GM19452 (cell line): ENCODE measurements around the gene RELN.

Experiments
- ATAC-seq: cut with Tn5 transposase; IDR thresholded peaks from one replicate; pipeline ENCODE4 v1.9.1; 2021; ENCODE audit not compliant: unreplicated experiment

RELN gene

DNA sequence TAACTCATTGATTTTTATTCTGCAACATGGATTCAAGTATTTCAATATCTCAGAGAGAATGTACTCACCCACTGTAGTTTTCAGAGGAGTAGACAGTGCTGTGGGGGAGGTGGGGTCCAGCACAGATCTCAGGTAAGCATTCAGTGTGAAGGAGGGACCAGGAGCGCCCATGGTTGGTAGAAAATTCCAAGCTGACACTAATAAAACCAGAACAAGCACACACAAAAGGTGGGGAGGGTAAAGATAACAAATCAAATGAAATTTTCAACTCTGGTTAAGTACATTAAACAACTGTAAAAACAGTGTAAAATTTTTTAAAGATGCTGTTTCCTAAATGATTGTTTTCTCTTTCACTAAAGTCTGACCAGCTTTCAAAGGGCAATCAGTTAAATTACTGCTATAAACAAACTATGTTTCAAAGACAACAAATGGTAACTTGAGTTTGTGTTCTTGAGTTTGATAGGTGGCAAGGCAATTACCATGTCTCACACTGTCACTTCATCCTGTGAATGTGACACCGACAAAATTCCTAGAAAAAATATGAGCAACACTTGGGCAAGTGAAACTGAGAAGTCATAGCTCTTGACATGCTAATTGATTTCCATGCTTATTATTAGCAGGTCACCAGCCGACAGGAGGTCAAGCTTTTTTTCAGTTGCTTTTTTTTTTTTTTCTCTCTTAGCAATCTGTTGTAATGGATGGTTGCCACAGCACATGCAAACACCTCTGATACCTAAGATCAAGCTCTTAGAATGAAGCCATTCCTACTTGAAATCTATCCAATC lies 337.7 kb downstream of the RELN start:
- ATAC-seq: no peak

DNA sequence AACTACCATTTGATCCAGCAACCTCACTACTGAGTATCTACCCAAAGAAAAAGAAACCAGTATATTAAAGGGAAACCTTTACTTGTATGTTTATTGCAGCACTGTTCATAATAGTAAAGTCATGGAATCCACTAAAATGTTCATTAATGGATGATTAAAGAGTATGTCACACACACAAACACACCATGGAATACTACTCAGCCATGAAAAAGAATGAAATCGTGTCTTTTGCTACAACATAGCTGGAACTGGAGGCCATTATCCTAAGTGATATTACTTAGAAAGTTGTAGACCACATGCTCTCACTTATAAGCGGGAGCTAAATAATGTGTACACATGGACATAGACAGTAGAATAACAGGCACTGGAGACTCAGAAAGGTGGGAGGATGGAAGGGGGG lies 340.4 kb downstream of the RELN start:
- no peak for ATAC-seq

DNA sequence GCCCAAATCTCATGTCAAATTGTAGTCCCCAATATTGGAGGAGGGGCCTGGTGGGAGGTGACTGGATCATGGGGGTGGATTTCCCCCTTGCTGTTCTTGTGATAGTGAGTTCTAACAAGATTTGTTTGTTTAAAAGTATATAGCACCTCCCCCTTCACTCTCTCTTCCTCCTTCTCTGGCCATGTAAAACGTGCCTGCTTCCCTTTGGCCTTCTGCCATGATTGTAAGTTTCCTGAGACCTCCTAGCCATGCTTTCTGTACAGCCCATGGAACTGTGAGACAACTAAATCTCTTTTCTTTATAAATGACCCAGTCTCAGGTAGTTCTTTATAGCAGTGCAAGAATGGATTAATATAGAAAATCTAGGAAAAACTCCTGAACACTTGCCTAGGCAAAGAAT lies 341.3 kb downstream of the RELN start:
- ATAC-seq: no peak

DNA sequence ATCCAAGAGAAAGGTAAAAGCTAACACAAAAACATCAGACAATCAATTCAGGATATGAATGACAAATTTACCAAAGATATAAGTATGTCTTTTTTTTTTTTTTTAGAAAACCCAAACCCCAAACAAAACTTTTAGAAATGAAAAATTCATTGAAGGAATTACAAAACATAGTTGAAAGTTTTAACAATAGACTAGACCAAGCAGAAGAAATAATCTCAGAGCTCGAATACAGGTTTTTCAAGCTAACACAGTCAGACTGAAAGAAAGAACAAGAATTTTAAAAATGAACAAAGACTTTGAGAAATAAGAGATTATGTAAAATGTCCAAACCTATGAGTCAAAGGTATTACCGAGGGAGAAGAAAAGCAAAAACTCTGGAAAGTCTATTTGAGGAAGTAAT lies 345.1 kb downstream of the RELN start:
- ATAC-seq: no peak

DNA sequence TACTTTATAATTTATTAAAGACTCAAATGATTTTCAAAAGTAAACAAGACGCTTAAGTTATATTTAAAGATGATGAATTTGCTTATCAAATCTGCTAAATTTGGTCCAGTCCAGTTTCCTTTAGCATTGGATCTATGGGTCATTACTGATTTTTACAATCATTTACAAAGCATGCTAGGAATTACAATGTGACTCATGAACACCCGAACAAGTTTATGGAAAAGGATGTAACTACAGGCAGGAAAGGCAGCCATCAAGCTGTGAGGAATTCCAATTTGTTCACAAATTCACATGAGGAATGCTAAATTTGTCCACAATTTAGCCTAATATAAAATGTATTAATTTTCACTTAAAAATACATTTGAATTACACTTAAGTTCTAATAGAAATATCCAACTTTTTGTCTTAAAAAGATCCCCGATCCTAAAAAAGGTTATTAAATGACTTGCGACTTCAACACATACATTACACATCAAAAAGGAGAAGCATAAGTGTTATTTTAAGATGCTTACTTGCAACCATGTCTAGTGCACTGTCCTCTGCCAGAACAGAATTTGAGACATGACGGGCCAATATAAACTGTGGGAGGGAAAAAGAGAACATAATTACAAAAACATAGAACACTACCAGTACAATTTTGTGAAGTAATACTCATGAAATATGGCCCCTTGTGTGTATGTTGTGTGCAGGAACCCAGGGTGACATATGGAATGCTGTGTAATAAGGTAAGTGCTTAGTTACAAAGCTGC lies 349.3 kb downstream of the RELN start:
- no peak for ATAC-seq

DNA sequence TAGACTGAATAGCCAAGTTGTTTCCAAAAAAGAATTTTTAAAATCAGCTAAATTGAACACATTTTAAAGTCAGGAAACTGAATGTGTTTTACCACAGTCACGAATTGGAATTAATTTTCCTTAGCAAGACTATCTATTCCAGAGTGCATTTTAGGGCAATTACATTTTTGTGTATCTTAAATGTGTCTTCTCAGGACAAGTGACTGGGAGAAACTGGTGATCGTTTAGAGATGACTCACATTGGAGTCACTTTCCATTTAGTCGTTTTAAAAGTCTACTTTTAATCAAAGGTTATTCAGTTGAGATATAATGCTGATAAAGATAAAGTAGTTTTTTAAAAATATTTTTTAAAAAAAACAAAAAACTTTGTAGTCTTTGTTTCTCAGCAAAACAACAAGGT lies 351.7 kb downstream of the RELN start:
- ATAC-seq: no peak

DNA sequence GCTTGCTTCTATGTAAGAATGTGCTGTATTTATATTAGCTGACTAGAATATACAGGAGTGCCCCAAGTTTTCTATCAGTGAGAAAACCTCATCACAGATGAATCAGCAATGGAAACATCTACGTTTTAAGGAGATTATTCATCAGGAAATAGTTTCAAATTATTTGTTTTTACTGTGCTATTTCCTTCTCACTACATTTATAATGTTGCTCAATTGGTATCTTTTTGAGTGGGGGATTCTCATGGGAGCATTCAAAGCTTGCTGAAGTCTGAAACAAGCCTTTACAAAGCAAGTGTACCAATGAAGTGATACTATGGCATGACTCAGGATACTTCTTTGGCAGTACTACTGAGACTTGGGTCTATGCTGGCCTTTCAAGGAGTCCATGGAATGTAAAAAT lies 352.4 kb downstream of the RELN start:
- no peak for ATAC-seq

DNA sequence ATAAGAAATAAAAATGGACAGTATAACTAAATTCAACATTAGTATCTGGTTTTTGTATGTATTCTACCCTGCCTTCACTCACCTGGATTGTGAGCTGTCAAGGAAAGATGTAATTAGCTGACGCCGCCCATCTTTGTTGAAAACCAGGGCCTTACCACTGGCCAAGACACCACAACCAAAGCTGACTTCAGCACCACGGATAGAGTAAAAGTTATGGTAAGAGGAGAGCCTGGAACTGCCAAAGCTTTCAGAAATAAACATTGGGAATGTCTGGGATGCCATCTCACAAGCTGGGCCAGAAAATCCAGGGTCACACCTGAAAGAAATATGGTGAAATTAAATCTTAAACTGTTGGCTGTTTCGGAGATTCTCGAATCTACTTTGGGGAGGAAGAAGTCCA lies 353.3 kb downstream of the RELN start:
- ATAC-seq: no peak

DNA sequence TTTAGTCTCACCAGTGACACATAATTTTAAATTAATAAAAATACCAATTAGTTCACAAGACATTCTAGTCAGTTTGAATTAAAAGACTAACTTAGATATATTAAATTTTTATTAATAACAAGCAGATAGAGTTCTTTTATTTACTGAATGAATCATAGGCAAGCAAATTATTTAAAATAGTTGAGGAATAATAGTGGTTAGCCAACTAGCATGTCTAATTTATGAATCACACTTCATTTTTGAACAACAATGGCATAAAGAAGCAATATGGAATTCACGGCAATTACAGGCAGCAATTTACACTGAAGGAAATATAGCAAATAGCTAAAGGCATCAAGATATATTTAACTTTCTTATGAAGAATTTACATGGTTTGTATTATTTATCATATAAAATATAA lies 356.5 kb downstream of the RELN start:
- ATAC-seq: no peak

DNA sequence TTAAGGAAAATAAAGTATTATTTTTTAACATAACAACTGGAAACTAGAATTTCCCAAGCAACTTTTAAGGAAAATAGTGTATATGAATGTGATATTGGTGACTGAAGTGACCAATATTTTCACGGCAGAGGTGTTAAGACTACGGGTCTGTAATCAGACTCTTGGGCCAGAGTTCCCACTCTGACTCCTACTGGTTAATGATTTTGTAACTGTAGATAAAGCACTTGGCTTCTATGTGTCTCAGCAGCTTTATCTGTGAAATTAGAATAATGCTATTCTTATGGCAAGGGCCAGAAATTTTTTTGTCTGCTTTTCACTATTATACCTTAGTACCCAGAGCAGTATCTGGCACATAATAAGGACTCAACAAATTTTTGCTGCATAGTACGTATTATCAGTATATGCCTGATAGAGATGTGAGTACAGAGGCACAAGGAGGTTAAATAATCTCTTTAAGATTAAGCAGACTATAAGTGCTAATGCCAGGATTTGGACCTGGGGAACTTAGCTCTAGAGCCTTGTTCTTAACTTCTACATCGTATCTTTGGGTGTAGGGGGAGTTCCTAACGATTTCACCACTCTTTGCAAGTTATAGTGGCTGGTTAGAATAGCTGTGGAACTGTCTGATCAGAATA lies 357.3 kb downstream of the RELN start:
- ATAC-seq: no peak

DNA sequence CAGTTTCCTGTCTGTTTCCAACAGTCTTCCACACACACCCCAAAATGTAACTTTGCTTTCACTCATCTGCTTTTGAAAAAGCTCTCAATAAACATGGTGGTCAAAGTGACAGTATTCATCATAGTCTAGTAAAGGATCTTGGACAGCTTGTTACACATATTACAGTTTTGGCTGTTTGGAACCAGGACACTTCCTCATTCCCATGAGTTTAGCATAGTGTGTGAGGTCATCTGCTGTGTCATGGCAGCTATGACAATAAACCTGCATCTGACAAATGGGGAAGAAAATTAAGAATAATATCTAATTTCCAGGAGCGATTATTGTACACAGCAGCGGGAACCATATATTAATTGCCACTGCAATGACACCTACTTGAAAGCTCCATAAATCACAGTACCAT lies 359.1 kb downstream of the RELN start:
- ATAC-seq: no peak

DNA sequence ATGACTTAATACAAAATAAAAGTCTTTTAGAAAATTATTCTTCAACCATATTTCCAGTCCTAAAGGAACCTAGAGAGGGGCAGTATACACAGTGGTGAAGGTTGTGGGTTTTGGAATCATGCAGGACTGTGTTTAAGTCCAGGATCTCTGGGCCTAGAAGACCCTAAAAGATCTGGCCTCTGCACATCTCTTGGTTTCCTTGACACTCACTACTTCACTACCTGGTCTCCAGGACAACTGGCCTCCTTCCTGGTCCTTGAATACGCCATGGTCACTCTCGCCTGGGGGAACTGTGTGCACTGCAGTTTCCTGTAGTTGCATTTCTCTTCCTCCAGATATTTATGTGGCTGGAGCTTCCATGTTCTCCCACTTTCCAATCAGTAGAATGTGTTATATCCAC lies 360.7 kb downstream of the RELN start:
- no peak for ATAC-seq

DNA sequence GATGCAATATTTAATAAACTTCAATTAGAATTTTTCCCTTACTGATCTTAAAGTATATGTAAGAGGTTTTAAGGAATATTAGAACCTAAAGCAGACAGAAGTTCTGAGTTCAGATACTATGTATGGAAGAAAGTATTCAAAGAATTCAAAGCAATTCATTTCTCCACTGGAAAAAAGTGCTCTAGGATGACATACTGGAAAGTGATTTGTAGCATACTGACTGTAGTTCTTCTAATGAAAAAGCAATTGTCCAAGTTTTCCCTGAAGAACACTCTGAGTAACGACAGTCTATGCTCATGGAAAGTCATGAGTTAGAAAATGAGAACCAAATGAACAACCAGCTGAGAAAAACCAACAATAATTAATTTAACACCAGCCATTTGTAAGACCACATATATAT lies 362.7 kb downstream of the RELN start:
- no peak for ATAC-seq

DNA sequence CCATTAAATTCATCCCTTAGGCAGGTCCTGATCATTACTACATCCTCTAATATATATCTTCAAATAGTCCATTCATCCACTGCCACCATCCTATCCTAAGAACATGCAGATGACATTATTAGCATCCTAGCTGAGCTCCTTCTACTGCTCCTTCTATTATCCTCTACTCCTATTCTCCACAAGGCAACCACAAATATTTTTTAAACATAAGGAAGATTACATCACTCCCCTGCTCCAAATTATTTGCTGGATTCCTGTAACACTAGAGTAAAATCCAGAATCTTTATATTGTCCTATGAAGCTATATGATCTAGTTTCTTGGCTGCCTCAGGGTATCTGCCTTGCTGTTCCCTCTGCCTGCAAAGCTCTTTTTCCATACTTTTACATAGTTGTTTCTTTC lies 367.2 kb downstream of the RELN start:
- ATAC-seq: no peak

DNA sequence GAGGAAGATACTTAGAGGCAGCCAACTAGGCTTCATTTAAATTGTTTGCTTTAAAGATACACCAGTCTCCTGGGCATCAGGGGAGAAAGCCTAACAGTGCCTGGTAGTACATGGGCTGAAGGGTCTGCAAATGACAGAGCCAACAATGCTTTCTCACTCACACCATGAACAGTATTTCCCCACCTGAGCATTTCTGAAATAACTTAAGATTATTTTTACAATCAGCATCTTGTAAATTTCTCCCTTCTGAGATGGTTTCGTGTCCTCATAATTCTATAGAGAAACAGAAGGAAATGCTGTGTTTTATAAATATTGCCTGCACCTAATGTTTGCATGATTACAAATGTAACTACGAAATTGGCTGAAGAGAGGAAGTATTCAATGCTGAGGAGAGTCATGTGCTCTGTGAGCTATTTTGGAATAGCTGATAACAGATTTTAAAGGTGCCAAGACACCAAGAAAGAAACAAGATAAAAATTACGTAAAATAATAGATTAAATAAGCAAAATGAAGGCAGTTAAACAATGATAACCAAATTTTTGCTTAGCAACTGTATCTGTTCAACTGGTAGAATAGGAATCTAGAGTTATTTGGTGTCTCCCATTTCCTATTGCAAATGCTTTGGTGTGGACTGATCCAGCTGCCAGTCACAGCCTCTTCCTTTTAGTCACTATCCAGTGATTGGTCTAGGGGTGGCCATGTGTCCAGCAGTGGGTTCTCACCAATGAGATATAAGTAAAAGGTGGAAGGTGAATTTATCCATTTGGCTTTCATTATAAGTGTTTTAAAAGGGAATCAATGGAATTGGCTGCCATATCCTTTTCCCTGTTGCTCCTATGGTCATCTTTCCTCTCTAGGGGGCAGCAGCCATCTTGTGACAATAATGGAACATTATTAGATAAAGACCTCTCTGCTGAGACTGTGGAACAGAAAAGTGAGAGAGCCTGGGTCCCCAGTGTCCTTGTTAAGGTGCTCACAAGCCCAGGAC lies 375.5 kb downstream of the RELN start:
- ATAC-seq: no peak

DNA sequence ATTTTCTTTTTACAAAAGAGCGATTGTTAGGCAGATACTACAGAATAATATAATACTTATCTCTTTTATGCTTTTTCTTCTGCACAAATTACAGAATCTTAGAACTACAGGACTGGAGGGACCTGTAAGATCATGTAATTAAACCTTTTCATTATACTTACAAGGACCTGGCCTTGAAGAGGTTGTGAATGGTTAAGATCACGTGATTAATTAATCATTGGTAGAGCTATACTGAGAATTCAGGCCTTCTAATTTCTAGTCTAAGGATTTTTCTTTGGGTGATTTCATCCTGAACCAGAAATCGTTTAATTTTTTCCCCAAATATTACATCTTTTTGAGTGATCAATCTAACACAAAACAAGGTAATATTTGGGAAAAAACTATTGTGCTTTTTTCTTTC lies 379.7 kb downstream of the RELN start:
- no peak for ATAC-seq

DNA sequence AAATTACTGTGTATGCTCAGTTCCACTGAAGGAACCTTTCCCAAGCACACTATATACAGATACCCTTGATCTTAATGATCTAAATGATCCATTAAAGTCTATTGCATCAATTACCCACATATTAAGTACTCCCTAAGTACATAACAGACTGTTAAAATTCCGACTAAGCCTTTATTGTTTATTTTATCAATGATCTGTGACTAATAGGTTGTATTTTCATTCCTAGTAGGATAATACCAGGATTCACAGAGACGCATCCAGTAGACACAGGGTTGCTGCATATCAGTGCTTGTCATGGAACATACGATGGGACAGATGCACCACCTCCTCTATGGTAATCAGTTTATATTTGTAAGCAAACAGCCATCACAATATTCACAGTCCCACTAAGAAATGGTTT lies 383.8 kb downstream of the RELN start:
- no peak for ATAC-seq

DNA sequence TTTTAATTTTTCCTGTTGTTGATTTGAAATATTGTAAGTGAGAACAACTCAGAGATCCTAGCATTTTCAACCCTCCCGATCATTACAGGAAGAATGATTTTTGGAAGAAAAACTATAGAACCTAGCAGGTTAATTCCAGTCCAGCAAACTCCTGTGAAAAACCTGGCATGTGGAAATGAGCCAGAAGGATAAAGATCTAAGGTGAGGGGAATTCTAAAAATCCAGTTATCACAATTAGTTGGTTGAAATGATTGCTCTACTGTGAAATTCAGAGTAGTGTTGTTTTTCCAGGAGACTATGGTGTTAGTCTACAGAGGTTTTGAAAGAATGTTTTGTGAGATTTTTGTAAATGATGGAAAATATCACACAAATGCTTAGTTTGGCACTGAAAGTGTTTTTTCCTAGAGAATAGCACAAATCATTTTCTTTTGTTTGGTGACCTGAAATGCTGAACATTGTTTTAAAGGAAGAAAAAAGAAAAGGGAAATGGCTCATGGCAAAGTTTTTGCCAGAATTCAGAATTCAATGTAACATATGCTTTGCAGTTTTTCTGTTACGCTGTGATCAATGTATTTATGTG lies 391.0 kb downstream of the RELN start:
- ATAC-seq: no peak

DNA sequence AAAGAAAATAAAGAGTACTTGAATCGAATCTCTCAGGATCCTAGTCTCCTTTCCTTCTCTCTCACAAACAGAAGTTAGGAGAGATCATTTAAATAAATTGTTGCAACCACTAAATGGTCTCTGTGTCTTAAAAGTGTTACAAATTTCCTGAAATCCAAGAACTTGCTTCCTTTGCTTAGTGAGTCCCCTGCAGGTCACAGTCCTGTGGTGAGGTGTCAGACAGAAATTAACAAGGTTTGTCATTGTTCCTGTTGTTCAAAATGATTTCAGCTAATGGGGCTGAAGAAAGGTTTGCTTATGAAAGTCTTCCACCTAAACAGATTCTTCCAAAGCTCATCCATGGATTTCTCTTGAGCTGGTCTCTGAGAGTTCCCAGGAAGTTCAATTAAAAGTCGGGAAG lies 391.9 kb downstream of the RELN start:
- ATAC-seq: no peak

DNA sequence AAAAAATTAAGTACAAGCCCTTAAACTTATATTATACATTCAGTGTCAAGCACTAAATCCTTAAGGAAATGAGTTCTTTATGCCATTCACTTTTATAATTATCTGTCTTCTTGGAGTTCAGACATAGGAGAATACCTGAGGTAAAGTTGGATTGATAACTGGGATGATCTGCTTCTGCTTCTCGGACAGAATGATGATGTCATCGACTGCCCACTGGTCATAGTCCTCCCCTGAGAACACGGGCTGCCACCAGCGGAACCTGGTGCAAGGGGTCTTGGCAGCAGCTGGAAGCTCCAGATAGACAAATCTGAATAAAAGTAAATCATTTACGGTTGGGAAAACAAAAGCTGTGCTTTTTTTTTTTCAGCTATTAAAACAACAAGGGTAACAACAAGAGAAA lies 395.3 kb downstream of the RELN start:
- ATAC-seq: no peak

DNA sequence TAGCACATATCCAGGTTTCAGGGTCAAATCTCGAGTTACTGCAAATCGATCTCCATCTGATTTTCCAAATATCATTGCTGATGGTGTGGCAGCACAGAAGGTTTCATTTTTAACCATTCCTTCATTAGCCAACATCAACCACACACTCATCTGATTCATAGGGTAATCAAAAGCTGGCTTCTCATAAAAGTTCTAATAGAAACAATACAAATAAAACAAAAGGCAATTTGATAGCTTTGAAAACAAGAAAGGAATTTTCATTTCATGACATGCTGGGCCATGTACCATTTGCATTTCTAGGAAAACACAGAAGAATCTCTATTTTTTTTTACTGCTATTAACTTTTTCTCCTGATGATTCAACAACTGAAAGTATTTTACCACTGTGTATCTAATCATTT lies 395.8 kb downstream of the RELN start:
- no peak for ATAC-seq
